IPS-20b (cell line): ENCODE measurements around the gene RFLNA.
"Not testable (repeated sequence)": the region's sequence is repeated elsewhere in the genome, so short reads cannot be mapped to it uniquely, and the experiment has no call there.

ENCODE experiments used
- H3K27ac ChIP-seq: one replicate; pipeline ENCODE4 v1.5.1; 2013; ENCODE audit warnings: low read length
- H3K27me3 ChIP-seq: 2 replicates; pipeline ENCODE4 v1.6.1; 2013; ENCODE audit warnings: mild to moderate bottlenecking, low read length, inconsistent platforms; ENCODE audit not compliant: insufficient read depth
- H3K36me3 ChIP-seq: 2 replicates; pipeline ENCODE4 v1.6.1; 2013; ENCODE audit warnings: low read depth, mild to moderate bottlenecking, inconsistent platforms, low read length, moderate library complexity; ENCODE audit not compliant: insufficient read depth
- H3K4me1 ChIP-seq: 2 replicates; pipeline ENCODE4 v1.6.1; 2013; ENCODE audit warnings: mild to moderate bottlenecking, control low read depth, inconsistent platforms, low read length, moderate library complexity; ENCODE audit not compliant: insufficient read depth
- H3K4me3 ChIP-seq: 2 replicates; pipeline ENCODE4 v1.5.1; 2013; ENCODE audit warnings: mild to moderate bottlenecking, low read length, inconsistent platforms
- H3K9ac ChIP-seq: 2 replicates; pipeline ENCODE4 v1.6.1; 2013; ENCODE audit warnings: low read depth, mild to moderate bottlenecking, inconsistent platforms, low read length, moderate library complexity
- H3K9me3 ChIP-seq: 2 replicates; pipeline ENCODE4 v1.6.1; 2013; ENCODE audit warnings: mild to moderate bottlenecking, low read depth, low read length, inconsistent platforms; ENCODE audit not compliant: insufficient read depth

The RFLNA gene

DNA sequence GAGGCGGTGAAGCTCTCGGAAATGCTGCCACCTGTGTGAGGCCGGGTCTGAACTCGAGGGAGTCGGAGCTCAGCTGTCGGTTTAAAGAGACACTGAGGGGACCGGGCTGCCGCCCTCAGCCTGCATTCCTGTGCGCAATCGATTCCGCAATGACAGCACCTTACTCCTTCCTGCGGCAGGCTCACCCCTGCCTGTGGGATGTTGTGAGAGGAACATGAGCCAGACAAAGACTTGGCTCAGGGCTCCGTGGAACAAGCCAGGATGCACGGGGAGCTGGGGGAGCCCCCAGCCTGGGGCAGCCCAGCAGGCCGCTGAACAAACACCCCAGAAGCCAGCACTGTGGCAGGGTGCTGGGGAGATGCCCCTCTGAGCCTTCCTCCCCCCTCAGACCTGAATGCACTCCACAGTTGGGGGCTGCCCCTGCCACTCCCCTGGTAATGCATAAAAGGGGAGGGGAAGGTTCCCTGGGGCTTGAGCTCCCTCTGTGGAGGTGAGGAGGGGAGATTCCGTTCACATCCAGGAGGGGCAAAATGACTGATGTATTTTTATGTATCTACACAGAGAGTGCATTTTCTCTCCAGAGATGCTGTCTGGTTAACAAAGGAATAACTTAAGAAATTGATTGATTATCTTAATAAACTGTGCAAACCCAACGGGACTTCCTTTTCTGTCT is 20.6 kb downstream of the RFLNA start:
- Histone ChIP-seq H3K27ac (no peak overlapping the region), H3K36me3 (no peaks in the 10 kb centered on the region), H3K9me3 (no peaks in the 10 kb centered on the region), H3K9ac (no peak overlapping the region), H3K4me1 (peaks cover 23% of the 10 kb centered on the region; the same call in 1 of the 2 replicates), H3K27me3 (no peaks in the 10 kb centered on the region), H3K4me3 (no peak overlapping the region)

DNA sequence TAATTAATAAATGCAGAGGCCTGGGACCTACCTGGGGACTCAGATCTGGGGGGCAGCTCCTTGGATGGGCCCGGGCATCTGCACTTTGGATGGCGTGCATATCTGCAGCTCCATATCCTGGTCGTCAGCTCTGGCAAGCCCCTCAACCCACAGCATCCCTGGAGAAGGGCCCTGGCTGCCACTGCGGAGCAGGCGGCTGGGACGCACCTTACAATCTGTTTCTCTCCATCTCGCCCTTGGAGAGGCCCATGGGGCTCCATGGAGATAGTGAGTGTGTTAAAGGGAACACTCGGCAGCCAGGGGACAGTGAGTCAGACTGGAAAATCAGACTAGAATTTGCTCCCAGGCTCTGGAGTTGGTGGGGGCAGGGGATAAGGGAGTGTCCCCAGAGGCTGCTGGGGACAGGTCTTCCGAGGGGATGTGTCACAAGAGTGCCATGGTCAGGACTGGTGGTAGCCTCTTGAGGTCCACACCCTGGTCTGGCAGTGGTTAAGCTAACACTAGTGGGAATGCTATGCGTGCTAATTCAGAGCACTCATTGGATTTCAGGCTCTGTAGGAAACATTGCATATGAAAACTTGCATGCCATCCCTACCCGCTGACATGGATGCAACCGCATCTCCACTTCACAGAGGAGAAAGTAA is 21.5 kb downstream of the RFLNA start:
- no peak overlapping the region for H3K4me3 ChIP-seq
- peaks cover 23% of the 10 kb centered on the region; the same call in 1 of the 2 replicates for H3K4me1 ChIP-seq
- no peaks in the 10 kb centered on the region for H3K27me3 ChIP-seq
- H3K9ac ChIP-seq, result no peak overlapping the region
- H3K27ac ChIP-seq, result no peak overlapping the region
- no peaks in the 10 kb centered on the region for H3K36me3 ChIP-seq
- no peaks in the 10 kb centered on the region for H3K9me3 ChIP-seq

DNA sequence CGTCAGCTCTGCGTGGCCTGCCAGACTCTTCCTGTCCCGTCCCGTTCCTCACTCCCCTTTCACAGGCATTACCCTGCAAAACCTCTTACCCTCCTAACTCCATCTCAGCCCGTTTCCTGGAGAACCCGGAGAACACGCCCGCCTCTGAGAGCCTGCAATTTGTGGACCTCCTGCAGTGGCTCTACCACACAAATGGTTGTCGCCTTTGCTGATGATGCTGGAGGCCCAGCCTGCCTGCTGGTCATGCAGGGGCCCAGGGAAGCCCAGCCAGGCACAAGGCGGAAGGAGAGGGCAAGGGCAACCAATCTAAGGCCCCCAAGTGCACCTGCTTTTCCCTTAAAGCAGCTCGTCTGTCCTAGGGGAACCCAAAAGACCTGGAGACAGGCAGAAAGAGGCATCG is 22.5 kb downstream of the RFLNA start:
- no peaks in the 10 kb centered on the region for H3K36me3 ChIP-seq
- no peak overlapping the region for H3K27ac ChIP-seq
- H3K27me3 ChIP-seq, result no peaks in the 10 kb centered on the region
- no peak overlapping the region for H3K4me3 ChIP-seq
- no peak overlapping the region for H3K9ac ChIP-seq
- peaks cover 23% of the 10 kb centered on the region; the same call in 1 of the 2 replicates for H3K4me1 ChIP-seq
- no peaks in the 10 kb centered on the region for H3K9me3 ChIP-seq

DNA sequence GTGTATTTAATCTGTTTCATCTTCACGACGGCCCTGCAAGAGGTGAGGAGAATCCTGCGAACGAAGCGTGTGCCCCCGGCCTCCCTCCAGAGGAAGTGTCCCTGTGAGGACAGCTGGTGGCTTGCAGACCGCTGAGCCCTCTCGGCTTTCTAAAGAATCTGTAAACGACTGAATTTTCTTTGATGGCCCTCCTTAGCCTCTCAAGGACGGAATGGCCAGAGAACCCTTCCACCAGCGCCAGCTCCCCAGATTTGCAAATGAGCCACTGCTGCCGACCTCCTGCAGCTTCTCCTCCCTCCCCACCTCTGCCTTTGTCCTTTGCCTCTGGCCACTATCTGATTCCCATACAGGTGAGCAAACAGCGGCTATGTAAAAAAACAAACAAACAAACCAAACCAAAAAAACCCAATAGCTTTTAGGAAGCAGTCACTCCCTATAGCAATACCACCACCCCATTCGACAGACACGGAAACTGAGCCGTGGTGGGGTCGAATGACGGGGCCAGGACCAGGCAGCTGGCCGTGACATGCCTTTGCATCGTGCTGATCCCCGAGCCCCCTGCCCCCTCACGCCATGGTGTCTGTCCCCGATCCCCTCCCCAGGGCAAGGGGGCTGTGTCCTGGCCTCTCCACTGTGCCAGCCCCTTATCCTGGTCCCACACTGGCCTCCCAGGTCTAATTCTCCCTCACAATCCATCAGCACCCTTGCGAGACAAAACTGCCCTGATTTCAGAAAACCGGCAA is 23.6 kb downstream of the RFLNA start:
- peaks cover 23% of the 10 kb centered on the region; the same call in 1 of the 2 replicates for H3K4me1 ChIP-seq
- H3K4me3 ChIP-seq, result no peak overlapping the region
- no peaks in the 10 kb centered on the region for H3K27me3 ChIP-seq
- H3K27ac ChIP-seq, result no peak overlapping the region
- peaks cover 2% of the 10 kb centered on the region for H3K36me3 ChIP-seq
- H3K9me3 ChIP-seq, result peaks cover 8% of the 10 kb centered on the region
- H3K9ac ChIP-seq, result peak overlapping the region; percentile 51; the same call in 1 of the 2 replicates

DNA sequence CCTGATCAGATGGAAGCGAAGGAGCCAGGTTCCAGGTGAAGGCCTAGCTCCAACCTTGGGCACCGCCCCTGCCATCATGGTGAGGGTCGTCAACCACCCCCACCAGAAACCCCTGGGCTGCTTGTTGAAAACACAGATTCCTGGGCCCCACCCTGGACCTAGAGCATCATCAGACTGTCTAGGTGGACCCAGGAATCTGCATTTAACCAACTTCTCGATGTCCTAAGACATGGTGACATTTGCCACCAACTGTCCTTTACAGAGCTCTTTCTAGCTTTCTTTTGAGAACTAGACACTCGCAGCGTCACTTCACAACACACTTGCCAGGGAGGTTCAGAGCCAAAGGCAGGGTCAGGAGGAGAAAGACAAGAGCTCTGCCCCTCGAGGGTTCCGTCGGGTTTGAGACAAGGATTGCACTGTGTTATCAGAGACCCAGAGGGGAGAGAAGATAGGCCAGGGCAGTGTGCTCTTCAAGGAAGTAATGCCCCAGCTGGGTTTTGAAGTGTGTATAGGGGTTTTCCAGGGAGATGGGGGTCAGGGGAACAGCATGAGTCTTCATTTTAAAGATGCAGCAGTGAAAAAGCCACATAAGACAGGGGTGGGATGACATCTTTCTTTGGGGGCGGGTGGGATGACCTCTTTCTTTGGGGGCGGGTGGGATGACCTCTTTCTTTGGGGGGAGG is 24.6 kb downstream of the RFLNA start:
- Histone ChIP-seq H3K27ac (no peak overlapping the region), H3K36me3 (peaks cover 12% of the 10 kb centered on the region), H3K4me1 (peaks cover 23% of the 10 kb centered on the region; the same call in 1 of the 2 replicates), H3K9ac (no peak overlapping the region), H3K9me3 (peaks cover 18% of the 10 kb centered on the region), H3K27me3 (no peaks in the 10 kb centered on the region), H3K4me3 (no peak overlapping the region)

DNA sequence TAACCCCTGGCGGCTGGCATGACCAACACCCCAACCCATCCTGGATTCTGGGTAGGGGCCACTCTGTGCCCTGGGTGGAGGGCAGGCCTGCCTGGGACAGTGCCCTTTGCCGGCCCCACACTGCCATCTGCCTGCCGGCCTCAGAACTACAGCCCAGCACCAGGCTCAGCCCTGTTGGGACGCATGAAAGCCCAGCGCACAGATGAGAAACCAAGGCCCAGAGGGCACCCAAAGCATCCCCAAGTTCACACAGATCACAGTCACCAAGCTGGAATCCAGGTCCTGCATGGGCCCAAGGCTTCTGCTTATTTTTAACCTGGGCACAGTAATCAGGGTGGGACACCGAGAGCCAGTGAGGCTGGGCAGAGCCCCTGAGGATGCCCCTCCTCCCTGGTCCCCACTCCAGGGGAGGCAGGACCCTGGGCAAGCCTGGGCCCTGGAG is 26.2 kb downstream of the RFLNA start:
- Histone ChIP-seq H3K27me3 (no peaks in the 10 kb centered on the region), H3K4me3 (no peak overlapping the region), H3K27ac (no peak overlapping the region), H3K4me1 (peaks cover 15% of the 10 kb centered on the region; the same call in 1 of the 2 replicates), H3K9ac (no peak overlapping the region), H3K9me3 (peaks cover 20% of the 10 kb centered on the region), H3K36me3 (peaks cover 22% of the 10 kb centered on the region)

DNA sequence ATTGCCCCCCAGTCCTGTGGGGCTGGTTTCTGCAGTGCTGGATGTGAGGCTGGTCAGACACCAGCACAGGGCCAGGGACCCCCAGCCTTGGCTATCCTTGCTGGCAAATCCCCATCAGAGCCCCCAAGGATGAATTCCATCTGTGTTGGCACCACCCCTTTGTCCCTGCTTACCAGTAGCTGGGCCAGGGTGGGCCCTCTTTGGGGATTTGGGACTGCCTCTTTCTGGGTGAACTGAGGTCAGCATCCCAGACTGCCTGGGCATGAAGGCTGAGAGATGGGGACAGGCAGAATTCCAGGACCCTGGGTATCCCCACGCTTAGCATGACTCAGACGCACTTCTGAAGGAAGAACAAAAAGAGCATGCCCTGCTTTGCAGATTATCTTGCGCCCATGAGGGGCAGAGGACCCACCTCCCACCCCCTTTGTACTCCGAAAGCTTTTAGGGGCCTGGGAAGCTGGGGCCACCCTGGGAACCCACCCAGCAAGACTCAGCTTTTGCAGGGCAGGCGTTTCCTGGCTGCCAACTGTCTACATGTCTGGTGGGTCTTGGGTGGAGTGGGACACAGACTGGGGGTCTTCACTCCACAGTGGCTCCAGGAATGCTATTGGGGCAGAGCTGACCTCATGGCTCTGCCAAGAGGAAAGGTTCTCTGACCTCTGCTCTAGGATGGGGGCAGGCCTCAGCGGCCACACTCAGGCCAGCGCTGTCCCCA is 26.8 kb downstream of the RFLNA start:
- H3K9me3 ChIP-seq, result peaks cover 20% of the 10 kb centered on the region
- H3K36me3 ChIP-seq, result peaks cover 27% of the 10 kb centered on the region
- H3K4me1 ChIP-seq, result peaks cover 15% of the 10 kb centered on the region; the same call in 1 of the 2 replicates
- H3K27ac ChIP-seq, result no peak overlapping the region
- H3K4me3 ChIP-seq, result no peak overlapping the region
- H3K9ac ChIP-seq, result no peak overlapping the region
- no peaks in the 10 kb centered on the region for H3K27me3 ChIP-seq

DNA sequence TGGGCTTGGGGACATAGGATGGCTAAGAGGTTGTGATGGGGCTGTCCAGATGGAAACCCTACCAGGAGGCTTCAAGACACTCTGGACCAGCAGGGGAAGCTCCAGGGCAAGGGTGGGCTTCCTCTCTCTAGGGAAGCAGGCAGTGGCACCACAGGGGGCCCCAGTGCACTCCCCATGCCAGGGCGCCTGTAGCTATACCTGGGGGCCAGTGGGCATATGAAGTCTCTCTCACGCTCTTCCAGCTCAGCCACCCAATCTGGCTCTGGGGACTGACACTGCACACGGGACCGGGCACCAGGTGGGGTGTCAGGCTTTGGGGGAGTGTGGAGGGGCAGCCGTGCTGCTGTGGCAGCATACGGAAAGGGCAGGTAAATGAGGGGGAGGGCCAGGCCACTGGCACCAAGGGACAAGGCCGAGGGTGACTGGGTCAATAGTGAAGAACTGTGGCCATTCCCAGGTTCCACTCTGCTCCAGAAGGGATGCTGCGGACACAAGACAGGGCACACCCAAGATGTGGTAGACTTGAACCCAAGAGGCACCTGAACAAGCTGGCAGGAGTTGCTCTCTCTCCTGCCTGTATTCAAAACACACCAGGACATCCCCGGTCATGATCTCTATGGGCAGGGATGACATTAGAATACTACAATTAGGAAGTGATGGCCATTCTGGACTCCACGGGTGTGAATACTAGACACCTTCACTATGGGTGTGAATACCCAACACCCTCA is 27.5 kb downstream of the RFLNA start:
- H3K9me3 ChIP-seq, result peaks cover 20% of the 10 kb centered on the region
- no peak overlapping the region for H3K4me3 ChIP-seq
- no peak overlapping the region for H3K27ac ChIP-seq
- H3K4me1 ChIP-seq, result peaks cover 15% of the 10 kb centered on the region; the same call in 1 of the 2 replicates
- no peaks in the 10 kb centered on the region for H3K27me3 ChIP-seq
- H3K36me3 ChIP-seq, result peaks cover 27% of the 10 kb centered on the region
- H3K9ac ChIP-seq, result no peak overlapping the region

DNA sequence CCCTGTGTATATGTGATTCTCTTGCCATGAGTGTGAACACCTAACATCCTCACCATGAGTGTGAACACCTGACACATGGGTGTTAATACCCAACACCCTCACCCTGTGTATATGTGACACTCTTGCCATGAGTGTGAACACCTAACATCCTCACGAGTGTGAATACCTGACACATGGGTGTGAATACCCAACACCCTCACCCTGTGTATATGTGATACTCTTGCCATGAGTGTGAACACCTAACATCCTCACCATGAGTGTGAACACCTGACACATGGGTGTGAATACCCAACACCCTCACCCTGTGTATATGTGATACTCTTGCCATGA is 28.1 kb downstream of the RFLNA start:
- peaks cover 20% of the 10 kb centered on the region for H3K9me3 ChIP-seq

DNA sequence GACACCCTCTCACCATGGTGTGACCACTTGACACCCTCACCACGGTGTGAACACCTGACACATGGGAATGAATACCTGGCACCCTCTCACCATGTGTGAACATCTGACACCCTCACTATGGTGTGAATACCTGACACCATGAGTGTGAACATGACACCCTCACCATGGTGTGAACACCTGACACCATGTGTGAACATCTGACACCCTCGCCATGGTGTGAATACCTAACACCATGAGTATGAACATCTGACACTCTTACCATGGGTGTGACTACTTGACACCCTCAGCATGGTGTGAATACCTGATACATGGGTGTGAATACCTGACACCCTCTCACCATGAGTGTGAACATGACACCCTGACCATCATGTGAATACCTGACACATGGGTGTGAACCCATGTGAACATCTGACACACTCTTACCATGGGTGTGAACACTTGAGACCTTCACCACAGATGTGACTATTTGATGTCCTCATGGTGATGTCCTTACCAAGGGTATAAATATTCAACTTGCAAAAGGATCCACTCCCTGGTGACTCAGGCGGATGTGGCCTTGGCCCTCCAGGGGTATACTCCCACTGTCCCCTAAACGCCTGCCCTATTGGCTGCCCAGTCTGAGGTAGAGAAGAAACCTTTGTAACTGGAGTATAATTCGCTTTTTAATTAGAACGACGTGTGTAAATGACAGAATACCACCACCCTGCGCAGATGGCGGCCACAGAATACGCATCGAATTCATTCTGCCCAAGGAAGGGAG is 29.1 kb downstream of the RFLNA start:
- Histone ChIP-seq H3K36me3 (peaks cover 35% of the 10 kb centered on the region), H3K27me3 (no peaks in the 10 kb centered on the region), H3K27ac (no peak overlapping the region), H3K9me3 (peaks cover 20% of the 10 kb centered on the region), H3K4me1 (peaks cover 2% of the 10 kb centered on the region; the same call in 1 of the 2 replicates), H3K4me3 (0 out of 2 replicates have a peak overlapping the region, but pooled peaks have one; percentile 2), H3K9ac (no peak overlapping the region)

More for the DNA sequence above, 28.1 kb downstream of the RFLNA start:
- H3K4me3 ChIP-seq, H3K27me3 ChIP-seq, H3K27ac ChIP-seq, H3K9ac ChIP-seq: not testable (repeated sequence)
- Histone ChIP-seq H3K36me3 (peaks cover 27% of the 10 kb centered on the region), H3K4me1 (peaks cover 12% of the 10 kb centered on the region; the same call in 1 of the 2 replicates)
